SIG-M5 treated with dmso at 0.1 percent for 504 hours (cell line): ENCODE data around the gene FAM168A.

Experiments
- DNase-seq: peaks from one replicate; lab custom pipeline; 2025; ENCODE audit not compliant: unreplicated experiment; lab: John Stamatoyannopoulos, UW

The FAM168A gene

DNA sequence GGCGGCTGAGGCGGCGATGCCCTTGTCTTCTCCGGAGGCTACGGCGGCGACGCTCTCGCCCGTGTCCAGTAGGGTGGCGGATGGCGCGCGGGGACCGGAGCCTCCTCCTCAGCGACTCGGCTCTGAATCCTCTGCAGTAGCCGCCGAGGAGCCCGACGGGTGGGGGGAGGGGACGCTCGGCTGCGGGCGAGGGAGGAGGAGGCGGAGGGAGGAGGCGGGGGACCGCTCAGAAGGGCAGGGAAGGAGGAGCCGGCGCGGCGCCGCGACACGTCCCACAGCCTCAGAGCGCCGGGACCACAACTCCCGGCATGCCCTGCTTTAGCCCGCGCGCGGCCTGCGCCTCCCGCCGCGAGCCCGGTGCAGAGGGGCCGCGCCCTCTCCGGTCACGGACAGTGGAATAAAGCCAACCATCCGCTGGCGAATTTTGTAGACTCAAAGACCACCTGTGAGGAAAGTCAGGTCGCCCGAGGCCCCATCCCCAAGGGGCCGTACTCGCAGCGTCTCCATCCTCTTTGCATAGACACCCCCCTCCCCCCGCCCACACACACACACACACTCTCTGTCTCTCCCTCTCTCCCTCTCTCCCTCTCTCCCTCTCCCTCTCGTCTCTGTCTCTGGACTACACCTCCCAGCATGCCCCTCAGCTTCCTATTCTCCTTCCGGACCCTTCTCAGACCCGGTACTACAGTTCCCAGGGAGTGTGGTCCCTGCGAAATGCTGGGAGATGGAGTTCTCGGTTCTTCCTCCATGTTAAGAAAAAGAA lies at the start of gene FAM168A:
FAM168A (minus strand) TSS at position 157 of the 763 bp plus-strand sequence. CDS start 129,638 bp downstream, outside the sequence.
- DNase-seq, result peak; percentile 97

DNA sequence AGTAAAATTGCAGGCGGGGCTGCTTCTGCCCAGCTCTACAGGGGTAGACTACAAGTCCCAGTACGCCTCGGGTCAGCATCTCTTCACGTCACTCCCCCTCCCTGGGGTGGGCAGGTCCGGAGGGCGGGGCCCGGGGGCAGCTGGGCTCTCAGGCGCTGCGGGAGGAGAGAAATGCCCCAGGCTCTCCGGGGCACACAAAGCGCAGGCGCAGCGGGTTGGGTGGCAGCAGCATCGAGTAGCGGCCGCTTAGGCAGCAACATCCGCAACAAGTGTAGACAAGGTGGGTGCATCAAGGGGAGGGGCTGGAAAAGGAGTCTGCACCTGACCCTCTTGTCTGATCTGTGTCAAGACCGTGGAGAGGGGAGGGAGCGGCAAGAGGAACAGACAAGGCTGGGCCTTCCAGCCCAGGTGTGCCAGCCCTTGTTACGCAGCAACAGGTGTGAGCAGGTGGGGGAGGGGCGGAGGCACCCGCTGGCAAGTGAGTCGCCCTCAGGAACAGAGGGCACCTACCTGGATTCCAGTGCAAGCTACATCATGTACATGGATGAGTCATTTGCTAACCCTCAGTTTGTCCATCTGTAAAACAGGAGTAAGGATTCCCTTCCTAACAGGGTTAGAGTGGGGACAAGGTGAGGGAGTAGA lies 49.7 kb upstream of the FAM168A start:
- peak; percentile 85 for DNase-seq

DNA sequence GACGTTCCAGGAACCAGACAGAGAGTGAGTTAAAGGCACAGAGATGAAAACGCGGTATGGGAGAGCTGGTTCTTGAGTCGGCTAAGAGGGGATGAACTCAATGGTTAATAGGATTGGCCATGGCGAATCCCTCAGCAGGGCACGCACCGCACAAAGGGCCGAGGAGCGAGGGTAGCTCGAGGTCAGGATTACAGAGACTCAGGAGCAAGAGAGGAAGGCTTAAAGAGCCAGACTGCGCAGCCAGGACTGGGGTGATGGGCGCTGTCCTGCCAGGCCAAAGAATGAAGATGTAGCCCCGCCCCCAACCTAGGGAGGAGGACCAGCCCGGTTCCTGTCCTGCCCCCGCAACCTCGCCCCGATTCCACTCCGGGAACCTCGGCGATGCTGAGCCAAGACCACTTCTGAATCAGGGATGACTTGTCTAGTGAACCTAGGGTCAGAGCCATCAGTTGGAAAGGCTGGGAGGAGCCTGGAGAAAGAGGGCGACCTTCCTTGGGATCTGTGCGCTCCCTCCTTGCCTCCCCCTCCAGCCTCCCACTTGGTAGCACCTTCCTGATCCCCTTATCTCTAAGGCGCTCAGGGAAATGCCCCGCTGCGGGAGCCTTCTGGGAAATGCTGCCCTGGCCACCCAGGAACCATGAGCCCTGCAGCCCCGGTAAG lies 48.2 kb upstream of the FAM168A start, which contains the start of gene PLEKHB1:
PLEKHB1 (plus strand) TSS at position 610 of the 660 bp plus-strand sequence; CDS start at position 638, 28 bp downstream.
- DNase-seq, result no peak

GRCh38 chr11:73645121-73645969 lies 47.4 kb upstream of the FAM168A start:
- DNase-seq, result no peak

DNA sequence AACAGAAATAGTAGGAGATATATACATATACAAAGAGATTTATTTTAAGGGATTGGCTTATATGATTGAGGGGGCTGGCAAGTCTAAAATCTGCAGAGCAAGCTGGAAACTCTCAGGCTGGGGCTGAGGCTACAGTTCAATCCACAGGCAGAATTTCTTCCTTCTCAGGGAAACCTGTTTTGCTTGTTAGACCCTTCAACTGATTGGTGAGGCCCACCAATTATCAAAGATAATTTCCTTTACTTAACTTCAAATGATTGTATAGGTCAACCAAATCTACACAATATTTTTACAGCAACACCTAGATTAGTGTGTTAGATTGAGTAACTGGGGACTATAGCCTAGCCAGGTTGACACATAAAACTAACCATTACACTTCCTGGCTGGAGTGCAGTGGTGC lies 43.8 kb upstream of the FAM168A start:
- DNase-seq, result no peak

- no peak for DNase-seq
Observed at GRCh38 chr11:73640592-73640991, 42.7 kb upstream of the FAM168A start.

DNA sequence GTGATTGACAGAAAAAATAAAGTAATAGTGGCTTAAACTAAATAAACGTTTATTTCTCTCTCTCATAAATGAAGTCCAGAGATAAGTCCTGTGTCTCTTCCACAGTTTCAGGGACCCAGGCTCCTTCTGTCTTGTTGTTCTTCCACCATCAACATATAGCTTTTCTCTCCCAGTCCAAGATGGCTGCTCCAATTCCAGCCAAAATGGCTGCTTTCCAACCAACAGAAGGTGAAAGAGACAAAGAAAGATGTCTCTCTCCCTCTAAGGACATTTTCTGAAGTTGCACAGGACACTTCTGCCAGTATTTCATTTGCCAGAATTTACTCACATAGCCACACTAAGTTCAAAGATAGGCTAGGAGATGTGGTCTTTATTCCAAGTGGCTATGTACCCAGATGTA lies 39.1 kb upstream of the FAM168A start:
- no peak for DNase-seq

GRCh38 chr11:73636249-73636648 lies 38.3 kb upstream of the FAM168A start:
- no peak for DNase-seq

- no peak for DNase-seq
Observed at GRCh38 chr11:73635721-73636120, 37.8 kb upstream of the FAM168A start.

DNA sequence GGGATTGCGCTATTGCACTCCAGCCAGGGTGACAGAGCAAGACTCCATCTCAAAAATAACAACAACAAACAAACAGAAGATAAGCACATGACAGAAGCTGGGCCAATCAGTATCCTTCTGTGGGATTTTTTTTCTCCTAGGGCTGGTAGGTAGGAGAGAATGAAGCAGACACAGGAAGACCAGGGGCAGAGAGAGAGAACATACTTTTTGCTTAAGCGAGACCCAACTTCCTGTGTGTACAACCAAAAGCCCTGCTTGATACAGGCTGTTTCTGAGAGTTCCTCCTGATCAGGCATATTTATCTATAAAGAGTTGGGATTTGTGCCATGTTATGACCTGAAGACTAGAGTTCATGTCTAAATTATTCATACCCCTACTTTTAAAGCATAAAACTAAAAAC lies 36.1 kb upstream of the FAM168A start:
- DNase-seq, result no peak

DNA sequence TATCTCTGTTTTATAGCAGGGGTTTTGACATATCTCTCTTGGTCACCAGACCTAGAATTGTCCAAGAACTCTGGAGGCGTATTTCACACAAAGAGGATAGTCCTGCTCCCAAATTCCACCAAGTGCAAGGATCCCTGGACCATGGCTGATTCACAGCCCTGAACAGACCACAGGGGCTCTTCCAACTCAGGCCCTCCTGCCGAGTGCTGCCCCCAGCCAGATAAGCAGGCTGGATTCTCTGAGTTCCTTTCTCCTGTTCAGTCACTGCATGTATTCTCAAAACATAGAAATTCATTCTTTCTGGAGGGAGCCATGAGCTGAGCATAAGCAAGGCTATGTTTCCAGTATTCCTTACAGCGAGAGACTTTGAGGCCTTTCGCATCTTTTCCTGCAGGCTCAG lies 35.1 kb upstream of the FAM168A start:
- DNase-seq, result no peak

- no peak for DNase-seq
Observed at GRCh38 chr11:73629907-73630306, 32.0 kb upstream of the FAM168A start.

DNA sequence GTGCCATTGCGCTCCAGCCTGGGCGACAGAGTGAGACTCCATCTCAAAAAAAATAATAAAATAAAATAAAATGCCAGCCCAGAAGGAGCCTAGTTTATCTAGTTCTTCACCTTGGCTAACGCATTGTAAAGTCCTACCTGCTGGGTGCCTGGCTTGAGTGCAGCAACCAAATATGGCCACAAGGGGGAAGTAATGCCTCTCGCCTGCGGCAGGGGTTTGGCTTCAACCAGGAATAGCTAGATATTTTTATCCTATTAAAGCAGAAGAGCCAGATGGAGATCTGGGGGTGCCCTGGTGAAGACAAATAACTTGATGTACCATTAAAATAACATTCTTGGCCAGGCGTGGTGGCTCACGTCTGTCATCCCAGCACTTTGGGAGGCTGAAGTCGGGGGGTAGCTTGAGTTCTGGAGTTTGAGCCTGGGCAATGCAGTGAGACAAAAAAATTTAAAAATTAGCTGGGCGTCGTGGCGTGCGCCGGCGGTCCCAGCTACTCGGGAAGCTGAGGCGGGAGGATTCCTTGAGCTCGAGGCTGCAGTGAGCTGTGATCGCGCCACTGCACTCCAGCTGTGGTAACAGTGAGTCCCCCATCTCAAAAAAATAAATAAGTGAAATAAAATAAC lies 27.9 kb upstream of the FAM168A start:
- peak; percentile 79 for DNase-seq

DNA sequence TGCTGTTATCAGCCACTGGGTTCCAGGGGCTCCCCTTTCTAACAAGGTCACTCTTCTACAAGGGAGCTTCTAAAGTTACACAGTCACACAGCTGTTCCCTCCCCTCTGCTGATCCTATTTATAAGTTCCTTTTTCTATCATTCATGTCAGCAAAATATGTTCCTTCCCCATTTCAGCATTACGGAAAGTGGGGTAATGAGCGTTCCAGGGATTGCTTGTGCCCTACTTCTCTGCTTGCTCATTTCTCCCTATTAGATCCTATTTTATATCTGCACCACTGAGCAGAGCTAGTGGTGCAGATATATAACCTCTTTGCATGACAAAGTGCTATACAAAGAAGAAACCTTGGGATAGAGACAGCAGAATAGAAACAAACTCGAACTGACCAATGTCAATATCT lies 25.8 kb upstream of the FAM168A start:
- DNase-seq, result peak; percentile 91

GRCh38 chr11:73622926-73623593 lies 25.1 kb upstream of the FAM168A start:
- no peak for DNase-seq

- DNase-seq, result no peak
Observed at GRCh38 chr11:73614591-73614990, 16.7 kb upstream of the FAM168A start.

GRCh38 chr11:73612601-73613140 lies 14.8 kb upstream of the FAM168A start:
- no peak for DNase-seq

- DNase-seq, result peak; percentile 59
Observed at GRCh38 chr11:73598719-73599379, 937 bp upstream of the FAM168A start.

GRCh38 chr11:73597336-73597955 lies 466 bp downstream of the FAM168A start:
- no peak for DNase-seq
